Fibroblast of peridontal ligament (primary cell): ENCODE measurements around the gene CFAP61.
"Not testable (repeated sequence)": the region's sequence is repeated elsewhere in the genome, so short reads cannot be mapped to it uniquely, and the experiment has no call there.

ENCODE experiments used
- DNase-seq: peaks from one replicate; pipeline ENCODE4 v3.0.0-alpha.2; 2010; ENCODE audit errors: extremely low read depth

The CFAP61 gene

GRCh38 chr20:20089018-20089417 lies 36.7 kb downstream of the CFAP61 start:
- no peak for DNase-seq

- no peak for DNase-seq
These were observed 37.6 kb downstream of the CFAP61 start for GRCh38 chr20:20089939-20090338.

GRCh38 chr20:20092827-20093226 lies 40.5 kb downstream of the CFAP61 start:
- peak; percentile 75 for DNase-seq

GRCh38 chr20:20094410-20094809 lies 42.1 kb downstream of the CFAP61 start:
- DNase-seq = no peak

GRCh38 chr20:20095114-20095872 lies 43.0 kb downstream of the CFAP61 start:
- DNase-seq = no peak

- DNase-seq = no peak
These were observed 44.1 kb downstream of the CFAP61 start for GRCh38 chr20:20096421-20096820.

- no peak for DNase-seq
These were observed 48.5 kb downstream of the CFAP61 start for GRCh38 chr20:20100881-20101280.

GRCh38 chr20:20102163-20102562 lies 49.8 kb downstream of the CFAP61 start:
- DNase-seq = no peak

- no peak for DNase-seq
These were observed 50.5 kb downstream of the CFAP61 start for GRCh38 chr20:20102716-20103258.

- no peak for DNase-seq
These were observed 51.2 kb downstream of the CFAP61 start for GRCh38 chr20:20103486-20103885.

- DNase-seq = not testable (repeated sequence)
These were observed 70.9 kb downstream of the CFAP61 start for GRCh38 chr20:20123187-20123586.

GRCh38 chr20:20130399-20130798 lies 78.1 kb downstream of the CFAP61 start:
- no peak for DNase-seq

- no peak for DNase-seq
These were observed 82.7 kb downstream of the CFAP61 start for GRCh38 chr20:20134941-20135575.

GRCh38 chr20:20136313-20136712 lies 84.0 kb downstream of the CFAP61 start:
- DNase-seq = no peak

- no peak for DNase-seq
These were observed 85.5 kb downstream of the CFAP61 start for GRCh38 chr20:20137851-20138250.

GRCh38 chr20:20138301-20139064 lies 86.2 kb downstream of the CFAP61 start:
- DNase-seq = no peak

GRCh38 chr20:20139403-20139802 lies 87.1 kb downstream of the CFAP61 start:
- no peak for DNase-seq

GRCh38 chr20:20143165-20143564 lies 90.8 kb downstream of the CFAP61 start:
- no peak for DNase-seq

- DNase-seq = no peak
These were observed 91.3 kb downstream of the CFAP61 start for GRCh38 chr20:20143646-20144045.

GRCh38 chr20:20148779-20149178 lies 96.4 kb downstream of the CFAP61 start:
- DNase-seq = no peak

- no peak for DNase-seq
These were observed 97.9 kb downstream of the CFAP61 start for GRCh38 chr20:20150241-20150640.

GRCh38 chr20:20160520-20160919 lies 108.2 kb downstream of the CFAP61 start:
- no peak for DNase-seq
